ENCODE results near the gene SOX10.

SOX10 gene

DNA sequence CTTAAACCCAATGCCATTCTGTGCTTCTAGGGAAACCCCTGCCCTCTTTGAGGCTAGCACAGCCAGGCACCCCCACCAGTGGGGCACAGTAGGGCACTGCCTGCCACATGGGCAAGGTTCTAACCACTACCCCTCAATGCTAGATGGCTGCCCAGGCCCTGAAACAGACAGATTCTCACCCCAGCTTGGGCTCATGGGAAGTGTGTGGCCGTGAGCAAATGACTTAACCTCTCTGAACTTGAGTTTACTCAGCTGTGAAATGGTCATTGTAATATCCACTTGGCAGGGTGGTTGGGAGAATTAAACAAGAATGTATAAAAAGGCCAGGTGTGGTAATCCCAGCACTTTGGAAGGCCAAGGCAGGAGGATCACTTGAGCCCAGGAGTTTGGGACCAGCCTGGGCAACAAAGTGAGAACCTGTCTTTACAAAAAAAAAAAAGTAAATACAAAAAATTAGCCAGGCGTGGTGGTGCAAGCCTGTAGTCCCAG is 53.4 kb downstream of the SOX10 start:
- no peak overlapping the region for H3K9ac ChIP-seq (ENCODE audit: low read depth, low read length)
- H3K4me1 ChIP-seq (ENCODE audit: insufficient read depth, low read length), result peaks cover 3% of the 10 kb centered on the region; the same call in 1 of the 2 replicates
- H3K36me3 ChIP-seq (ENCODE audit: insufficient read depth, low read depth, low read length), result peaks cover 19% of the 10 kb centered on the region
- no peaks in the 10 kb centered on the region for H3K9me3 ChIP-seq (ENCODE audit: insufficient read depth, low read depth, low read length)
- H3K27ac ChIP-seq (ENCODE audit: low read length), result no peak overlapping the region
- no peaks in the 10 kb centered on the region for H3K27me3 ChIP-seq (ENCODE audit: insufficient read depth, low read length)
- no peak overlapping the region for H3K4me3 ChIP-seq (ENCODE audit: low read length)

GRCh38 chr22:37930270-37930951 is 53.9 kb downstream of the SOX10 start:
- Histone ChIP-seq H3K9me3 (ENCODE audit: insufficient read depth, low read depth, low read length) (no peaks in the 10 kb centered on the region), H3K4me3 (ENCODE audit: low read length) (no peak overlapping the region), H3K9ac (ENCODE audit: low read depth, low read length) (no peak overlapping the region), H3K4me1 (ENCODE audit: insufficient read depth, low read length) (peaks cover 3% of the 10 kb centered on the region; the same call in 1 of the 2 replicates), H3K27me3 (ENCODE audit: insufficient read depth, low read length) (no peaks in the 10 kb centered on the region), H3K36me3 (ENCODE audit: insufficient read depth, low read depth, low read length) (peaks cover 25% of the 10 kb centered on the region), H3K27ac (ENCODE audit: low read length) (no peak overlapping the region)

- Histone ChIP-seq H3K27me3 (ENCODE audit: insufficient read depth, low read length) (no peaks in the 10 kb centered on the region), H3K9me3 (ENCODE audit: insufficient read depth, low read depth, low read length) (no peaks in the 10 kb centered on the region), H3K9ac (ENCODE audit: low read depth, low read length) (no peak overlapping the region), H3K4me1 (ENCODE audit: insufficient read depth, low read length) (peaks cover 3% of the 10 kb centered on the region; the same call in 1 of the 2 replicates), H3K4me3 (ENCODE audit: low read length) (no peak overlapping the region), H3K27ac (ENCODE audit: low read length) (no peak overlapping the region), H3K36me3 (ENCODE audit: insufficient read depth, low read depth, low read length) (peaks cover 30% of the 10 kb centered on the region)
Measured at GRCh38 chr22:37929390-37929789, 55.0 kb downstream of the SOX10 start.

- Histone ChIP-seq H3K4me1 (ENCODE audit: insufficient read depth, low read length) (no peaks in the 10 kb centered on the region), H3K9ac (ENCODE audit: low read depth, low read length) (no peak overlapping the region), H3K36me3 (ENCODE audit: insufficient read depth, low read depth, low read length) (peaks cover 23% of the 10 kb centered on the region), H3K4me3 (ENCODE audit: low read length) (no peak overlapping the region), H3K27me3 (ENCODE audit: insufficient read depth, low read length) (no peaks in the 10 kb centered on the region), H3K27ac (ENCODE audit: low read length) (no peak overlapping the region), H3K9me3 (ENCODE audit: insufficient read depth, low read depth, low read length) (no peaks in the 10 kb centered on the region)
Measured at GRCh38 chr22:37927637-37927936, 56.8 kb downstream of the SOX10 start.

- Histone ChIP-seq H3K9ac (ENCODE audit: low read depth, low read length) (no peak overlapping the region), H3K4me1 (ENCODE audit: insufficient read depth, low read length) (no peaks in the 10 kb centered on the region), H3K9me3 (ENCODE audit: insufficient read depth, low read depth, low read length) (no peaks in the 10 kb centered on the region), H3K36me3 (ENCODE audit: insufficient read depth, low read depth, low read length) (peaks cover 17% of the 10 kb centered on the region), H3K27me3 (ENCODE audit: insufficient read depth, low read length) (no peaks in the 10 kb centered on the region), H3K27ac (ENCODE audit: low read length) (no peak overlapping the region), H3K4me3 (ENCODE audit: low read length) (no peak overlapping the region)
Measured at GRCh38 chr22:37926771-37927636, 57.4 kb downstream of the SOX10 start.

GRCh38 chr22:37926358-37926757 is 58.0 kb downstream of the SOX10 start:
- Histone ChIP-seq H3K4me3 (ENCODE audit: low read length) (no peak overlapping the region), H3K36me3 (ENCODE audit: insufficient read depth, low read depth, low read length) (peaks cover 16% of the 10 kb centered on the region), H3K9me3 (ENCODE audit: insufficient read depth, low read depth, low read length) (no peaks in the 10 kb centered on the region), H3K4me1 (ENCODE audit: insufficient read depth, low read length) (no peaks in the 10 kb centered on the region), H3K27ac (ENCODE audit: low read length) (no peak overlapping the region), H3K9ac (ENCODE audit: low read depth, low read length) (no peak overlapping the region), H3K27me3 (ENCODE audit: insufficient read depth, low read length) (no peaks in the 10 kb centered on the region)

- Histone ChIP-seq H3K4me1 (ENCODE audit: insufficient read depth, low read length) (no peaks in the 10 kb centered on the region), H3K36me3 (ENCODE audit: insufficient read depth, low read depth, low read length) (peaks cover 20% of the 10 kb centered on the region), H3K27ac (ENCODE audit: low read length) (no peak overlapping the region), H3K9ac (ENCODE audit: low read depth, low read length) (no peak overlapping the region), H3K4me3 (ENCODE audit: low read length) (no peak overlapping the region), H3K27me3 (ENCODE audit: insufficient read depth, low read length) (no peaks in the 10 kb centered on the region), H3K9me3 (ENCODE audit: insufficient read depth, low read depth, low read length) (no peaks in the 10 kb centered on the region)
Measured at GRCh38 chr22:37925767-37926166, 58.6 kb downstream of the SOX10 start.

GRCh38 chr22:37925330-37925729 is 59.0 kb downstream of the SOX10 start:
- no peaks in the 10 kb centered on the region for H3K4me1 ChIP-seq (ENCODE audit: insufficient read depth, low read length)

DNA sequence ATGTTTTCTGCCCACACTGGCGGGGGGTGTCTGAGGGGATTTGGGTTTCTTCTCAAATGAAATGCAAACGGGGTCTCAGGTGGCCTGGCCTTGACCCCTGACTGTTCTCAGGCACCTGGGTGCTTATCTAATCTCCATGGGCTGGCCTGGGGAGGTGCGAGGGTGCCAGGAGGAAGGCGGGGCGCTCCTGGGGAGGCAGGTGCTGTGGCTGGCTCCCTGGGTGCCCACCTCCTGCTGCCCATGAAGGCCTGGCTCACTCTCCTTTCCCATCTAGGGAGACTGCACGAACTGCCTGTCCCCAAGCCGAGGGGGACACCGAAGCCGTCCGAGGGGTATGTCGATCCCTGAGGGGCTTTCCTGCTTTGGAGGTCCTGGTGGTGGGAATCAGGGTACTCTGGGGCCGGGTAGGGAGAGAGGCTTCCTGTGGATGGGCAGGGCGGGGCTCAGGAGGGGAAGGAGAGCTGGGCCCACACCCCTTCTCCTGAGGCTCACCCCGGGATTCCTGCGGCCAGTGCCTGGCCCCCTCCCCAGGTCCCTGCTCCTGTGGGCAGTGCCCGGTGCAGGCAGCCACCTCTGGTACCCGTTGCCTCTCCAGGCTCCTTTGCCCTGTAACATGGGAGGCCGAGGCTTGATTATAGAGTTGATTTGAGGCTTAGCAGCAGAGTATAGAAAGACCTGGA is 59.8 kb downstream of the SOX10 start:
- no peaks in the 10 kb centered on the region for H3K9me3 ChIP-seq (ENCODE audit: insufficient read depth, low read depth, low read length)
- no peak overlapping the region for H3K4me3 ChIP-seq (ENCODE audit: low read length)
- H3K9ac ChIP-seq (ENCODE audit: low read depth, low read length), result no peak overlapping the region
- peaks cover 20% of the 10 kb centered on the region for H3K36me3 ChIP-seq (ENCODE audit: insufficient read depth, low read depth, low read length)
- no peaks in the 10 kb centered on the region for H3K4me1 ChIP-seq (ENCODE audit: insufficient read depth, low read length)
- H3K27me3 ChIP-seq (ENCODE audit: insufficient read depth, low read length), result no peaks in the 10 kb centered on the region
- no peak overlapping the region for H3K27ac ChIP-seq (ENCODE audit: low read length)

More at GRCh38 chr22:37925330-37925729, 59.0 kb downstream of the SOX10 start:
- Histone ChIP-seq H3K27me3 (ENCODE audit: insufficient read depth, low read length) (no peaks in the 10 kb centered on the region), H3K9ac (ENCODE audit: low read depth, low read length) (no peak overlapping the region), H3K27ac (ENCODE audit: low read length) (no peak overlapping the region), H3K4me3 (ENCODE audit: low read length) (no peak overlapping the region), H3K9me3 (ENCODE audit: insufficient read depth, low read depth, low read length) (no peaks in the 10 kb centered on the region), H3K36me3 (ENCODE audit: insufficient read depth, low read depth, low read length) (peaks cover 20% of the 10 kb centered on the region)

- Histone ChIP-seq H3K4me1 (ENCODE audit: insufficient read depth, low read length) (no peaks in the 10 kb centered on the region), H3K36me3 (ENCODE audit: insufficient read depth, low read depth, low read length) (peaks cover 24% of the 10 kb centered on the region), H3K4me3 (ENCODE audit: low read length) (no peak overlapping the region), H3K27ac (ENCODE audit: low read length) (no peak overlapping the region), H3K9me3 (ENCODE audit: insufficient read depth, low read depth, low read length) (no peaks in the 10 kb centered on the region), H3K9ac (ENCODE audit: low read depth, low read length) (no peak overlapping the region), H3K27me3 (ENCODE audit: insufficient read depth, low read length) (no peaks in the 10 kb centered on the region)
Measured at GRCh38 chr22:37923927-37924326, 60.4 kb downstream of the SOX10 start.

All from iPS-20b (cell line).